Tongue (tissue), 1 donor: ENCODE measurements around the gene PEA15. TPM values are rescaled to one million over a fixed set of nuclear protein-coding genes. Genes with fewer than 3 reads are reported as not detected.

Experiments used
- total RNA-seq: library from RNA; depleted of rRNA; stranded (reverse); fragments of >200 nt; gene quantifications from one replicate; pipeline ENCODE4 v1.2.3, GENCODE V29; 2014

Gene PEA15
- total RNA-seq, 1 donor from 2014 or later: 50.7 TPM

Other genes starting within 250 kb of the PEA15 start
- gene PIGM, start 173.4 kb upstream of the PEA15 start, total RNA-seq: 4.5 TPM
- gene KCNJ10, start 135.2 kb upstream of the PEA15 start, total RNA-seq: 0.41 TPM
- not detected for gene KCNJ9, start 123.8 kb upstream of the PEA15 start, total RNA-seq
- 21.8 TPM for gene IGSF8, start 106.8 kb upstream of the PEA15 start, total RNA-seq
- gene ATP1A2, start 89.6 kb upstream of the PEA15 start, total RNA-seq: 144 TPM
- gene ATP1A4, start 53.8 kb upstream of the PEA15 start, total RNA-seq: 0.62 TPM
- 831 TPM for gene CASQ1, start 14.8 kb upstream of the PEA15 start, total RNA-seq
- 113 TPM for gene DCAF8, start 57.2 kb downstream of the PEA15 start, total RNA-seq
- 51.4 TPM for gene PEX19, start 79.7 kb downstream of the PEA15 start, total RNA-seq
- 144 TPM for gene COPA, start 137.9 kb downstream of the PEA15 start, total RNA-seq
- gene NCSTN, start 138.0 kb downstream of the PEA15 start, total RNA-seq: 93.2 TPM
- gene NHLH1, start 161.7 kb downstream of the PEA15 start, total RNA-seq: not detected
- gene VANGL2, start 195.2 kb downstream of the PEA15 start, total RNA-seq: 6.9 TPM